ENCODE measurements around the gene TGFBR3.
"Not testable (repeated sequence)": the region's sequence is repeated elsewhere in the genome, so short reads cannot be mapped to it uniquely, and the experiment has no call there.

Gene TGFBR3

DNA sequence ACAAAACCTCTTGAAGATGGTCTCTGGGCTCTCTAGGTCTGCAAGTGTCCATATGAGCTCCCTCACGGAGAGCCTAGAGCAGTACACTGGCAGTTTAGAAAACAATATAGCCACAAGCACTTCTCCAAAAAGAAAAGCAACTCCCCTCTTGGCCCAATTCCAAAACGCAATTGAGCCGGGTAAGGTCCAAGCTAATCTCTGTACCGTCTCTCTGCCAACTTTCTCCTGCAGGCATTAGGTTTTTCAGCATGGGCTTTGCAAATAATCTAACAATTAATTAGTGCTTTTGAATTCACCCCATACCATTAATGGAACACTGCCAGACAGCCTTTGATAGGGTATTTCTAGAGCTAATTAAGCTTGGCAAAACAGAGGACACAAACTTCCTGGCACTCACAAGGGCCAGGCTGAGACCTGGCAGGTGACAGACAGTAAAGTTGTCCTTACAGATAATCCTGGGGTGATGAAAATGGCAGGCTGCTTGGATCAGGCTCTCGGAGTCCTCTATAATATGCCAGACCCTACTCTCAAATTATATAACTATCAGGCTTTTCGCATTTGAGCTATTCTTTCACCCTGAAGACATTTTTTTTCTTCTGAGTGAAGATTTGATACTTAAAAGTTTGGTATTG, 39.8 kb downstream of the TGFBR3 start:
- no peak for DNase-seq

GRCh38 chr1:91844862-91845528, 41.0 kb downstream of the TGFBR3 start:
- no peak for DNase-seq

DNA sequence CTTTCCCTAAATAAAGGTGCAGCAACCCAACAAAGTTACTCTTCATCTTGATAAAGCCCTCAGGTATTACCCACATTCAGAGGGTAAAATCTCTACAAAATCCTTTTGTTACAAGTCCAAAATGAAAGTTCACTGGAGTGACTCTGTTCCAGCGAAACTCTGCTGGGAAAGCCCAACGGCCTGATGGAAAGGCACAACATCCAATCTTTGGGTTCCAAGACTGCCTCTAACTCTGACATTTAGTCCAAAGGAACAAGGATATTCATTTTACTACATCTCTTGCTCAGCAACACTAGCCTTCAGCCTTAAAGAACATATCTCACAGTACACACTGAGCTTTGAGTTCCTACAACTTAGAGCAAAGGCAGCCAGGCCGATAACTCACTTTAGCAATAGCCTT, 42.1 kb downstream of the TGFBR3 start:
- DNase-seq: no peak

GRCh38 chr1:91842563-91842962, 43.4 kb downstream of the TGFBR3 start:
- DNase-seq: no peak

GRCh38 chr1:91842056-91842455, 43.9 kb downstream of the TGFBR3 start:
- no peak for DNase-seq

DNA sequence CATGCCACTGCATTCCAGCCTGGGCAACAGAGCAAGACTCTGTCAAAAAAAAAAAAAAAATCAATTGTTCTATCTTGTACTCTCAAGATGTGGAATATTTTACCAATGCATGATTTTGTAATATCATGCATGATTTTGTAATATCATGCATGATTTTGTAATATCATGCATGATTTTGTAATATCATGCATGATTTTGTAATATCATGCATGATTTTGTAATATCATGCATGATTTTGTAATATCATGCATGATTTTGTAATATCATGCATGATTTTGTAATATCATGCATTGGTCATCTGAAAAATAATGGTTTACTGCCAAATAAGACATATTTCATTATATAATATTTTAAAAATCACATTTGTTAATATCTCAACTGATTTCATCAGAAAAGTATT, 45.7 kb downstream of the TGFBR3 start:
- not testable (repeated sequence) for DNase-seq

DNA sequence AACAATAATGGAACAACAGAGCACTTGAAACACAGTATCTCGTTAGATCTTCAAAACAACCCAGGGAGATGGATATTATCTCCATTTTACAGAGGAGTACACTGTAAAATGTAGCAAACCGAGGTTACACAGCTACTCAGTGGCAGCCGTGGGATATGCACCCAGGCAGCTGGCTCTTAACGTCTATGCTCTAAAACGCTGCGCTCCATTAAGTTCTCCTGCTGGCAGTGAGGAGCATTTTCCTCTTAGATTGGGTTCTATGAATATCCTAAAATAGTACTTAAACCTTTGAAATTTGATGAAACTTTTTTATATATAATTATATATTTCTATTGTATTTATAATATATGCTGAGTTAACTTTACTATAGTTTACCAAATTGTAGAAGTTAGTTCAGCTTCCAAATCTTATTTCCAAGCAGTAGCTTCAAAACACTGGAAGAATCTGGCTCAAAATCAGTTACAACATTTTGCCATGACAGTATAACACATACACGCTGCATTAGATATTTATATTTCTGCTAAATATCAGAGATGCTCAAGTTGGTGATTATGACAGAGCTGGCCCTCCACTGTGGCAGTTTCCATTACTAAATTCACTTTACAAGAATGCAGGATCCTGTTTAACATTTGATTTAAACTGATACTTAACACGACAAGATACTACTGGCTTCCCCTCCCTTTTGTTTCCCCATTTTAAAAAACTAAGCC, 49.5 kb downstream of the TGFBR3 start:
- DNase-seq: no peak

DNA sequence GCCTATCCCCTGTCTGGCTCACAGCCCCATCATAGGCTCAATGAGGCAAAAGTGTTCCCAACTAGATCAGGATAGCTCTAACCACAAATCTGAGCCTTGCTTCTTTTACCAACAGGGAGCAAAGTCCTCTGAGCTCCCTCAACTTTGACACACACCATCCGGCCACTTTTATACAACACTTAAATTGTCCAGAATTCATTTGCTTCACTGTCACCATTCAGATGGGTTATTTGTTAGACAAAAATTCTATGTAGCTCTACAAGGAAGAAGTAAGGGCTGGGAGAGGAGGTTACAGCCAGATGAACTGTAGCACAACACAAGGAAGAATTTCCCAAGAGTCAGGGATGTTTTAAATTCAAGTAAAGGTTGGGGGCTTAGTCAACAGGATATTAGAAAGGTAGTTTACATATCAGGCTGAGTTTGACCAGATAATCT, 50.8 kb downstream of the TGFBR3 start:
- no peak for DNase-seq

- not testable (repeated sequence) for DNase-seq
Observed at GRCh38 chr1:91834549-91834948, 51.4 kb downstream of the TGFBR3 start.

DNA sequence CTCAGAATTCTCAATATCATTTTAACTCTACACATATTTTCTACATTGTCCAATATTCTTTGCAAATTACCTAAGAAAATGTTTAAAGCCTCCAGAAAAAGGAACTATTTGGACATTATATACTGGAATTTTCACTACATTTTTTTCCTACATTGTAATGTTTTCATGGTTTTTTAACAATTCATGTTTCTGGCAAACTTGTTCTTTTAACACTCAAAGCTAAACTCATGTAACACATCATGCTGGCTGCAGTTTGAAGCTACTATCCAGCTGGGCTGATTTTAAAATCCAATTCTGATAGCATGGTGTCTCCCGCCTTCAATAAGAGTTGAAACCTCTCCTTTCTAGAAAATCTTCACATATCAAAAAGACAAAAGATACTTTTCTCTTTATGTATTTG, 52.0 kb downstream of the TGFBR3 start:
- no peak for DNase-seq

- DNase-seq: no peak
Observed at GRCh38 chr1:91831132-91831930, 54.6 kb downstream of the TGFBR3 start.

DNA sequence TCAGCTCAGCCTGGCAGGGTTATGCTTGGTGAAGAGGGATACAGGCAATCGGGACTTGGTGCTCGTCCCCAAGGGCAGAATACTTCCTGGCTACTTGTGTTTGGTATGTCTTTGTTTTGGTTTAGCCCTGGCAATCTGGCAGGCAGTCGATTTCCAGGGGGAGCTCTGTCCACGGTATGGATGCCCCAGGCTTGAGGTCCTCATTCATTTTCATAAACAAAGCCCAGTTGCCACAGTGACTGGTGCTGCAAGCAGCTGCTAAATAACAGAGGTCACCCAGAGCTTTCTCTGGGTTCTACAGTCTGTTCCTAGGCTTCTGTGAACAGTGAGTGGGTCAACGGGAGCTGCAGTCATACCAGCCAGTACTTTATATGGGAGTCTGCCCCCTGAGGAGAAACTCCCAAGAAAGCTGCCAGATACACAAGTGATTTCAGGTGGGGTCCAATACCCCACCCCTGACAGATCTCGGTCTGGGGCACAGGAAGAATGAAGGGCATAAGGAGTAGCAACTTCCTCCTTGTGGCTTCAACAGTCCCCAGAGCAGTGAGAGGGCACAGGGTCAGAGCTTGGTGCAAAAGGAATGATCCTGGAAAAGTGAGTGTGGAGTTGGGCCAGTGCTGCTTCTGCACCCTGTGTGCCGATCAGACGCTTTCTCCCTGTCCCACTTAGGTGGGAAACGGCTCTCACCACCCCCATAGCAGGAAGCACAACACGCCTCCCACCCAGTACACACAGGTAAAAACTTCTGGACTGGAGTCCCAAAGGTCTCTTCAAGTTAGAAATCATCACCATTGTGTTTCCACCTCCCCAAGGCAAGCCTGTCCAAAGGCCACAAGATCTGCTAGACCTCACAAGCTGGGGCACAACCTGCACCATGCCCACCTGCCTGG, 55.5 kb downstream of the TGFBR3 start:
- no peak for DNase-seq

GRCh38 chr1:91829293-91830153, 56.4 kb downstream of the TGFBR3 start:
- no peak for DNase-seq

GRCh38 chr1:91828583-91829281, 57.2 kb downstream of the TGFBR3 start:
- no peak for DNase-seq

DNA sequence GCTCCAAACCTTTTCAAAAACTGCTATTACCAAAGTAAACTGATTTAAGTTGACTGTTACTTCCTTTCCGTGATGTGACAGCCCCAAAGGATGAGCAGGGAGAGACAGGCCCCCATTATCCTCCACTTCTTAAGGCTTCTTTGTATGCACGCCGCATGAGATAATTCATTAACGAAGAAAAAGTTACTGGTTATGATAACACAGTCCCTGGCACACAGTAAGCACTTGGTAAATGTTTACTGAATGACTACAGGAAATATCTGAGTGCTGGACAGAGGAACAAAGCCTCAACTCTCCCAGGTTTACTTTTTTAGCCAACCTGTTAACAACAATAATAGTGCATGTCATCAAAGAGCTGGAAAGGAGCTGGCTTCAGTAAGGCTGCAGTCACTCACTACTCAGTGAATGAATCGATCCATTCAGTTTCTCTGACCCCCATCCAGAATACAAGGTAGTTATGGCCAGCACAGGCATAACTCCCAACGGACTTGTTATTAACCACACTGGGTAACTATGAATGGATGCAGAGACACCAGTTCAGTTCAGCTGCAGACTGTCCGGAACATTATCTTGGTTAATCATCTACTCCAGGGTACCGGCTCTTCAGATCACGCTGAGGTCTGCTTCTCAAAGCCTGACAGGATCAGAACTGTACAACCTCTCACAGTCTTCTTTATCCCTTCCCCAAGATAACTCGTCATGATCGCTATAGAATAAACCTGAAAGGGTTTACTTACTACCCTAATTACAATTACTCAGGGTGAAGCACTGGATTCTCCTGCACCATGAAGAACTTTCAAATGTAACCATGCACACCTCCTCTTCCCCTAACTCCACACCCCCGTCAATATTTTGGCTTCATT, 58.3 kb downstream of the TGFBR3 start:
- no peak for DNase-seq

DNA sequence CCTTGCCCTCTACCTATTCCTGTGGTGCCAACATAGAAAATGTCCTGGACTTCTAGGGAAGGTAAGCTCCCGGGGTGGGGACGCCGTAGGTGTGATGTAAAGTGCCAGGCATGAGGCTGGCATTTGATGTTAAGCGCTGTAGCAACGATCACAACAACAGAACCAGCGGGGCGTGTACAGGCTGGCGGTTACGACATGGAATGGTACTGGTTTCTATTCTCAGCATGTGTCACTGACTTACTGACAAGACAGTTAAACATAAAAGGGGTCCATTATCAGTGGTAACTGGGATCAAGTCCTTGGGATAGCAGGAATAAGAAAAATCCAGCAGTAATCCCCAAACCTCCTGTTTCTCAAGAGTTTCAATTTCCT, 58.9 kb downstream of the TGFBR3 start:
- no peak for DNase-seq

DNA sequence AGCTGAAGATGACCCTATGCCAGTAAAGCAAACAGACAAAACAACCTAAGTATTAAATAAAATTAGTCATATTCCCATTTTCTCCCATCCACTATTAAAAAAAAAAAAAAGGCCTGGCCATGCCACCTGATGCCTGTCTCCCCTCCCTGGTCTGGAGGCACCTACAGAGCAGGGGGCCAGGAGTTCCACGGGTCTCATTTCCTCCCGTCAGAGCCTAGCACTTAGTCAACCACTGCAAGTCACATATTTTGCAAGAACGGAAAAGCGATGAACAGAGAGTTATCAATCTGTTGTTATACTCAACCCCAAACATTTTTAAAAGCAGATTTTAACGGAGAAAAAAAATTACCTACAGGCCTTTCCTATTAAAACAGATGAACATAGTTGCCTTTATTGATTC, 59.3 kb downstream of the TGFBR3 start:
- no peak for DNase-seq

- no peak for DNase-seq
Observed at GRCh38 chr1:91826248-91826647, 59.7 kb downstream of the TGFBR3 start.

- no peak for DNase-seq
Observed at GRCh38 chr1:91821126-91821868, 64.7 kb downstream of the TGFBR3 start.
